HG03354 (cell line): Measurements from ENCODE around the gene NTM.
A peak's percentile ranks its signal among the peaks of the same experiment; 100 is the strongest.

Source experiments
- ATAC-seq: cut with Tn5 transposase; IDR thresholded peaks from one replicate; pipeline ENCODE4 v1.9.1; 2021; ENCODE audit warnings: mild to moderate bottlenecking; ENCODE audit not compliant: unreplicated experiment, poor library complexity, severe bottlenecking

The NTM gene

GRCh38 chr11:131819865-131820264 lies 449.4 kb downstream of the NTM start:
- ATAC-seq: no peak

GRCh38 chr11:131822506-131822905 lies 452.1 kb downstream of the NTM start:
- ATAC-seq: no peak

DNA sequence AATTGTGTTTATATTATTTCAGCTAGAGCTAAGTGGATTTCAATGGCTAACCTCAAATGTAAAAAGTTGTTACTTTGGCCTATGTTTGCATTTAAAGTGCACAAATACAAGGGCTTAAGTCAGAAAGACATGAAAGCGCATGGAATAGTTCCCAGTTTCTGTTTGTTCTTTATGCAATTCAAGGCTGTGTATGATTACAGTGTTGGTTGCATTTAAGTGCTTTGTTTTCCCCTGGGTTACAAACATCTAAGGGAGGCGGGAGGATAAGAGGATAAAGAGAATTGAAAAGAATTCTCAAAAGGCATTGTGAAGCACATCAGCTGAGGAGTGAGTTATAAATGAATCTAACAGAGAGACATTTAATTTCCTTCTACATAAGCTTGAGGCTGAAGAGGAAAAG lies 453.4 kb downstream of the NTM start:
- ATAC-seq: no peak

DNA sequence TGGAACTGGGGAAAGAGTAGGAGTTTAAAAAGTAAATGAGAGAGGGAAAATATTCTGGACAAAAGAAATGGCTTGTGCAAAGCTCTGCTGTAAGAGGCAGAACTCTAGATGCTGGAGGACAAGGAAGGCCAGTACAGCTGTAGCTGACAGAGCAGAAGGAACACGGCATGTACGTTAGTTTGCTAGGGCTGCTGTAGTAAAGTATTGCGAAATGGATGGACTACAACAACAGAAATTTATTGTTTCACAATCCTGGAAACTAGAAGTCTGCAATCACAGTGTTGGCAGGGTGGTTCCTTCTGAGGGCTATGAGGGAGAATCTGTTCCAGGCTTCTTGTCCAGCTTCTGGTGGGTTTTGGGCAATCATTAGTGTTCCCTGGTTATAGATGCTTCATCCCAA lies 454.4 kb downstream of the NTM start:
- no peak for ATAC-seq

GRCh38 chr11:131827430-131827829 lies 457.0 kb downstream of the NTM start:
- ATAC-seq: no peak

- peak; percentile 44 for ATAC-seq
Observed at GRCh38 chr11:131829725-131830124, 459.3 kb downstream of the NTM start.

DNA sequence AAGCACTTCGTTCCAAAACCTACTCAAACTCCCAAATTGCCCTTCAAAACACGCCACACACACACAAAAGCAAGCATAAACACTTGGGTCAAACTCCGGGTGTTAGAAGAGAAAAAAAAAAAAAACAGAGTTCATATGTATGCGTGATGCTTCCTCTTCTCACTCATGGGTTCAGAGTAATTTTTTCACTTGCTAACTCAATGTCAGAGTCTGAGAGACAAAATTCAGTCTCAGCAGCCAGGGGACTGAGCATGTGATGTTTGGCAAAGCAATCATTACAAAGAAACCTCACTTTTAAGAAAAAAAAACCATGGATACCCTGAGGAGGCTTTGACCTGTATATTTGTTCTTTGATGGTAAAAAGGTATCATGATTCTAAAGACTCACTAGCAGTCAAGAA lies 461.7 kb downstream of the NTM start:
- ATAC-seq: no peak

DNA sequence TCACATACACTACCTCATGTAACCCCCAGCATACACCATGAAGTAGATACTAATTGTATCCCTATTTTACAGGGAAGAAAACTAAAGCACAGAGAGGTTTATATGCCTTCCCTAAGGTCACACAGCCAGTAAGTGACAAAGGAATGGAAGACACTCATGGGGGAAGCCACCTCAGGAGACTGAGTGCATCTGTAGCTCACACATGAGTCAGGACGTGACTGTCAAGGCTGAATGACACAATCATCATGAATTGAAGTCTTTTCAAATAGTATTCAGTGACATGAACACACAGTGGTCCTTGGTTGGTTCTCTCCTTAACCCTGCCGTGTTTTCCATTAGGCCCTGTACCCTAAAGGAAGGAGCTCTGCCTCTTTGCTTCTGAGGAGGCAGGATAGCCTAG lies 463.0 kb downstream of the NTM start:
- ATAC-seq: no peak

GRCh38 chr11:131837562-131837961 lies 467.1 kb downstream of the NTM start:
- ATAC-seq: no peak

GRCh38 chr11:131838016-131838415 lies 467.6 kb downstream of the NTM start:
- ATAC-seq: no peak

- ATAC-seq: no peak
Observed at GRCh38 chr11:131839326-131839725, 468.9 kb downstream of the NTM start.

GRCh38 chr11:131840545-131840944 lies 470.1 kb downstream of the NTM start:
- ATAC-seq: no peak

DNA sequence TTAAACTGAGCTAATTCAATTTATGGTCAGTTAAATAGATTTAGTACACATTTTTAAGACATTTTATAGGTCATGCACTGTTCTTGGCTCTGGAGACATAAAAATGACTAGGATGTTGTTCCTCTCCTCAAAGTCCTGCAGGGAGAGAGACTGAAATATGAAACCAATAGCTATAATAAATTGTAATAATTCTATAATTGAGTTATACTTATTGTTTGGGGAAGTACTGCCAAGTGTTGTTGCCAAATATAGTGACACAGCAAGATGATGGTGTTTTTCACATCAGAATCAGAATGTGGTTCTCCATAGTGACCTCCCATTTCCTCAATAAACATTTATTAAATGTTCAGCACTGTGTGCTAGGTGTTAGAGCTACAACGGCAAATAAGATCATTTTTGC lies 470.6 kb downstream of the NTM start:
- ATAC-seq: no peak

DNA sequence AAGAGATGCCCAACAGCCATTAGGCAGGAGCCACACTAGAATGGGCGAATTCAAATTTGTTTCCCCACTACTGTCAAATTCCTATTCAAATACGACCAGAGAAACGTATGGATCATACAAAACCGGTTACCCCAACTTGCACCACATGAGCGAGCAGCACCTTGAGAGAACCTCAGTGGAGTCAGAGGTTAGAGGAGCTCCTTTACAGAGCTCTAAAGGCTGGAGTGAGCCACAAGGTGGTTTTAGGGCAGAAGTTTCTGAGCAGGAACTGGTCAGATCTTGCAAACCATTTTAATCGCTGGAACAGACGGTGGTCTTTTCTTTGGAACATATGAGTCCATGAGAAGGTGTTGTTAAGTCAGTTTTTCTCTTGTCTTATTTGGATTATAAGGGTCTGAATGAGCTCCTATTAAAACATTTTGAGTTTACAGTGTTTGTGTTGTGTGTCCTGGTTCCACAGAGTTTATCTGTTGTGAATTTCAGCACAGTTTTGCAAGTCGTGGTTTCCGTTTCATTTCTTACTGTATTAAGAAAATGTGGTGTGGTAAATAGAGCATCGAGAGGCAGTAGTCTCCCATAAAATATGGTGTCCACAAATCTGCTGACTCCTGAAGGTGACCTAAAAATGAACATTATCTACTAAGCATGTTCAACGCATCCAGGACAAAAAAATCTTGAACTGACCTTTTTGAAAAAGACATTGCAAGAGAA lies 471.7 kb downstream of the NTM start:
- ATAC-seq: no peak

DNA sequence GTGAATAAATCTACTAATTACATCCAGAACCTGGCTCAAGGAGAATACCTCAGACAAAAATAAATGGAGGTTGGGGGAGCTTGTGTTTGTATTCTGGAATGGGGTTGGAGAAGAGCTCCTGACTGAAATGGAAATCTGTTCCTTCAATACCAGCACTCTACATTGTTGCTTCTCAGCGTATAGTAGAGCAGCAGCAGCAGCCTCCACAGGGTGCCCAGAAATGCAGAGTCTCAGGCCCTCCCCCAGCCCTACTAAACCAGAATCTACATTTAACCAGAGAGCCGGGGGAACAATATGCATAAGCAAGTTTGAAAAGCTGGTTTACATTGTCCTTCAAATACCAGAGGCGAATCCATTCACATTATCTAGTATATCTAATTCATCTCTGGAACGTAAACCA lies 474.8 kb downstream of the NTM start:
- no peak for ATAC-seq

DNA sequence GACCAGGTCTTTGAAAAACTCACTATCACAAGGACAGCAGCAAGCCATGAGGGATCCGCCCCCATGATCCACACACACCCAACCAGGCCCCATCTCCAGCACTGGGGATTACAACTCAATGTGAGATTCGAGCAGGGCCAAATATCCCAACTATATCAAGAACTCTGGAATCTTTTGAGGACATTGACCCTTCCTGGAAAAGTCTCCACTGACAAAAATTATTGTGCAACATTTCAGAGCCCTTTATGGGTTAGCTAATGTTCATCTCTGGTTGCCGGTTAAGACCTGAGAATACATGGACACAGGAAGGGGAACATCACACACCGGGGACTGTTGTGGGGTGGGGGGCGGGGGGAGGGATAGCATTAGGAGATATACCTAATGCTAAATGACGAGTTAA lies 479.1 kb downstream of the NTM start:
- ATAC-seq: no peak

DNA sequence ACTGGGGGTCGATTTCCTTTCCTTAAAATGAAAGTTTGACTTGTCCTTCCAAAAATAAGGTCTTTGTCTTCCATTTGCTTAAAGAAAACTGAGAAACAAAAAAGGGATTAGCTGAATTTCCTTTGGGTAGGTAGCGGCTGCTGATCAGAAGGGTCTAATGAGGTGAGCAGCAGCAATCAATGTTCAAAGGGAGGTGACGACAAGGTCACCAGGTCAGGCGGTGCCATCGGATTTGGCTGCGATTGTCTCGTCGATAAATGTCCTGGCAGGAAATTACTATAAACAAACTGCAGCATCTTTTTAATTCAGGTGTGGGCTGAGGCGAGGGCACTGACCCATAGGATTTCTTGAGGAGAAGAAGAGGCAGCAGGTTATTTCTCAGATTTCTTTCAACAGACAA lies 480.1 kb downstream of the NTM start:
- no peak for ATAC-seq

GRCh38 chr11:131851964-131852755 lies 481.7 kb downstream of the NTM start:
- ATAC-seq: no peak

GRCh38 chr11:131852757-131853156 lies 482.3 kb downstream of the NTM start:
- ATAC-seq: no peak

DNA sequence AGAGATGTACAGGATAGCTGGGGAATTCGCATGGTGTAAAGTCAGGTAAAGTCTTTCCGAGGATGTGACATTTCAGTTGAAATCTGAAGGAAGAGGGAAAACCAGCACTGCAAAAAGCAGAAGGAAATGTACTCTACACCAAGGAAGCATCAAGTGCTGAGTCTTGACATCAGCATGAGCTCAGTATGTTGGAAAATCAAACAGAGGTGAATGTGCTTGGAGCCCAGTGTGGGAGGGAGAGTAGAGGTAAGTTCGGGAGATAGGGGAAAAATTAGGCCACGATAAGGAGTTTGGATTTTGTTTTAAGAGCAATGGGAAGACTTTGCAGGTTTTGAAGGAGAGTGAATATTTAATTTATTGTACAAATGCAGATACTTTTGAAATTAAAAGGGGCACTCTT lies 484.0 kb downstream of the NTM start:
- no peak for ATAC-seq

- ATAC-seq: no peak
Observed at GRCh38 chr11:131855320-131855719, 484.9 kb downstream of the NTM start.
